ENCODE measurements around the gene CDKN1C.

- TF ChIP-seq ATF2 (tag by site-specific recombination; IDR thresholded peaks at IDR 0.05; ENCODE audit: low read depth): no peak
- TF ChIP-seq, protein P1, sequence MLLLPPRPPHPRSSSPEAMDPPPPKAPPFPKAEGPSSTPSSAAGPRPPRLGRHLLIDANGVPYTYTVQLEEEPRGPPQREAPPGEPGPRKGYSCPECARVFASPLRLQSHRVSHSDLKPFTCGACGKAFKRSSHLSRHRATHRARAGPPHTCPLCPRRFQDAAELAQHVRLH (tag by site-specific recombination; IDR thresholded peaks at IDR 0.05): no peak
- no peak for TF ChIP-seq TCF7L2 (IDR thresholded peaks at IDR 0.05; ENCODE audit: borderline replicate concordance, low read depth, low read length)
- no peak for TF ChIP-seq ZNF473 (tag by site-specific recombination; IDR thresholded peaks at IDR 0.05)
- TF ChIP-seq ZNF558 (tag by site-specific recombination; IDR thresholded peaks at IDR 0.05): no peak
- no peak for TF ChIP-seq ZBTB44 (tag by site-specific recombination; IDR thresholded peaks at IDR 0.05)
- no peak for TF ChIP-seq CTCF (tag by site-specific recombination; IDR thresholded peaks at IDR 0.05)
- no peak for TF ChIP-seq ZSCAN18 (tag by site-specific recombination; IDR thresholded peaks at IDR 0.05)
These were observed 3.6 kb downstream of the CDKN1C start for GRCh38 chr11:2881981-2882375.
